Stimulated activated CD4-positive, alpha-beta T cell treated with anti-CD3 and anti-CD28 coated beads, Interleukin-4, amount 100 ng/mL, for 48 hours (primary cell): ENCODE data around the gene PIGZ.

ENCODE experiments used
- DNase-seq, 2 donors: peaks; one replicate each; pipeline ENCODE4 v3.0.0-alpha.2; 2020; ENCODE audit warnings: low read depth in 2 of 2

PIGZ gene, protein sequence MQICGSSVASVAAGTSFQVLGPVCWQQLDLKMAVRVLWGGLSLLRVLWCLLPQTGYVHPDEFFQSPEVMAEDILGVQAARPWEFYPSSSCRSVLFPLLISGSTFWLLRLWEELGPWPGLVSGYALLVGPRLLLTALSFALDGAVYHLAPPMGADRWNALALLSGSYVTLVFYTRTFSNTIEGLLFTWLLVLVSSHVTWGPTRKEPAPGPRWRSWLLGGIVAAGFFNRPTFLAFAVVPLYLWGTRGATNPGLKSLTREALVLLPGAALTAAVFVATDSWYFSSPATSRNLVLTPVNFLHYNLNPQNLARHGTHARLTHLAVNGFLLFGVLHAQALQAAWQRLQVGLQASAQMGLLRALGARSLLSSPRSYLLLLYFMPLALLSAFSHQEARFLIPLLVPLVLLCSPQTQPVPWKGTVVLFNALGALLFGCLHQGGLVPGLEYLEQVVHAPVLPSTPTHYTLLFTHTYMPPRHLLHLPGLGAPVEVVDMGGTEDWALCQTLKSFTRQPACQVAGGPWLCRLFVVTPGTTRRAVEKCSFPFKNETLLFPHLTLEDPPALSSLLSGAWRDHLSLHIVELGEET

DNA sequence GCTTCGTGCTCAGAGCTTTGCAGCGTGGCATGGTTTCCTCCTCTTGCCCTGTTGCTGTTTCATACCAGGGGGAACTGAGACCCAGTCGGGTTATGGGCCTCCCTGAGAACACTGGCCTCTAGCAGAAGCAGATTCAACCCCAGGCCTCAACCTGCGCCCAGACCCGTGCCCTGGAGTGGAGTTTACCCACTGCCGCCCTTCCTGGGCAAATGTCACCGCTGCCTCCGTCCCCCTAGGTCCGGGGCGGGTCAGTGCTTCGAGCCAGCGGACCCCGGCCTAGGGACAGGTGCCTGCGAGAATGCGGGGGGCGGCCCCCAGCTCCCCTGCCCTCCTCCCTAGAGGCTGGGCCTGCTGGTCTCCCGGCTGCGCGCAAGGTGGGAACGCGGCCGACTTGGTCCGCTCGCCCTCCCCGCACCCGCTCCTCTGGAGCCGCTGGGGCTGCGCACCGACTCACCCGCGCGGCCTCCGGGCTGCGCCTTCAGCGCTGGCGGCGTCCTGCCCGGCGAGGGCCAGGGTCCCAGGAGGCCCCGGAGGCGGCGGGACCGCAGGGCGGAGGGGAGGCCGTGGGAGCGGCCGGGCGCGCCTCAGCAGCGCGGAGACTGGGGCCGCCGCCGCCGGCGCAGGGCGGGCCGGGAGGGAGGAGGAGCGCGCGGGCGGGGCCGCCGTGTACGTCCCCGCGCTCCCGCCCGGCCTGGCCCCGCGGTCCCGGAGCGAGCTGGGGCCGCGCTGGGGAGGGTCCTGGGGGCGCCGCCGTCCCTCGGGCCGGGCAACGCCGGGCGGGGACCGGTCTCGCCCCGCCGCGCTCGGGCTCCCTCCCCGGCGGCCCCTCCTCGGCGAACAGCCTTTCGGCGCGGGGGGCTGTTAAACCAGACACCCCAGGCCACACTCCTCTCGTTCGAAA lies at the start of gene PIGZ:
Gene PIGZ (minus strand): TSS at position 601 of the 901 bp plus-strand sequence. CDS start 16,802 bp downstream, outside the sequence.
- peak in 1 of 2 donors; percentile 40 for DNase-seq

DNA sequence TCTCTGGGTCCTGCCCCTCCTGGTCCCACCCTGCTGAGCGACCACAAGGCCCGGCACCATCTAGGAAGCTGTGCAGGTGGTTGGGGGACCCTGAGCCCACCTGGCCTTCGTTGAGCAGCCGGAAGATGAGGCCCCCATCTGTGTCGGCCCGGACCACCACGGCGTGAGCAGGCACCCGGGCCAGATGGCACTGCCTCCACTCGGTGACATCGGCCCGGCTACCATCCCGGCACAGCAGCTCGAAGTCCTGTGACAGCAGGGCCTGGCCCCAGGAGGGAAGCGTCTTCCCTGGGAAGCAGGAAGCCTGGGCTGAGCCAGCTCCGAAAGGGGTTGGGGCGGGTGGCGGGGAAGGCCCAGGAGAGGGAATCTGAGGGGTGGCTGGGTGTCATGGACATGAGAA lies 48.4 kb upstream of the PIGZ start:
- DNase-seq: no peak

DNA sequence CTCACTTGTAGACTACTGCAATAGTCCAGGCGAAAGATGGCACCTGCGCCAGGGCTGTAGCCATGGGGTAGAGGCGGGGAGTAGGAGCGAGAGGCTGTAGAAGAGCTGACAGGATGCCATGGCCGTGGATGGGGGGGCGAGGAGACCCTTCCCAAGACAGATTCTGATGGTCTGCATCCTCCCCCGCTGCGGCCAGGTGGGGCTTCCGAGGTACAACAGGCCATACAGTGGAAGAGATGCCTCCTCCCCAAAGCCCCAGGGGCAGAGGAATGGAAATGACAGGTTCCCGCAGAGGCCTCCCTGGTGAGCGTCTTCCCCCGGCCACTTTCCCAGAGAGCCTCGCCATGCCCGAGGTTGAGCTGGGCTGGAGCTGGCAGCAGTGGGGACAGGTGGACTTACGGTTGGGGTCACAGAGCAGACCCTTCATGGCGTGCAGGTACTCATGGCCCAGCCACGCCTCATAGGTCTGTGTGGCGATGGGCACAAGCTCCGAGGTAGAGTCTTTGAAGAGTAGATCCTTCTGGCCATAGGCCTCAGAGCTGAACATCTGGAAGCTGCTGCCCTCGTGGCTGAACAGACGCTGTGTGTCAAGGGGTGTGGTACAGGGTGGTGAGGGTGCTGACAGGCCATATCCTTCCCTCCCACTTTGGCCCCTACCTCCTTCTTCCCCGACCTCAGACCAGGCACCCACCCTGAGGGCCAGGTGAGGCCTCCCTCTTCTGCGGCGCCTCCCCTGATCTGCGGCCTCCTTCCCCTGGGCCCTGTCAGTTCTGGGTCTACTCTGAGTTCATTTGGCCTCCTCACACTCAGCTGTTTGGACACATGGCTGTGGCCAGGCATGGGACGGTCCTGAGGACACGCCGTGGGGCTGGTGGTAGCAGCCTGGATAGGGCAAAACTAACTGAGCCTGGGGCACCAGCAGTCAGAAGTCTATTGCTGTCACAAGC lies 47.4 kb upstream of the PIGZ start:
- no peak for DNase-seq

DNA sequence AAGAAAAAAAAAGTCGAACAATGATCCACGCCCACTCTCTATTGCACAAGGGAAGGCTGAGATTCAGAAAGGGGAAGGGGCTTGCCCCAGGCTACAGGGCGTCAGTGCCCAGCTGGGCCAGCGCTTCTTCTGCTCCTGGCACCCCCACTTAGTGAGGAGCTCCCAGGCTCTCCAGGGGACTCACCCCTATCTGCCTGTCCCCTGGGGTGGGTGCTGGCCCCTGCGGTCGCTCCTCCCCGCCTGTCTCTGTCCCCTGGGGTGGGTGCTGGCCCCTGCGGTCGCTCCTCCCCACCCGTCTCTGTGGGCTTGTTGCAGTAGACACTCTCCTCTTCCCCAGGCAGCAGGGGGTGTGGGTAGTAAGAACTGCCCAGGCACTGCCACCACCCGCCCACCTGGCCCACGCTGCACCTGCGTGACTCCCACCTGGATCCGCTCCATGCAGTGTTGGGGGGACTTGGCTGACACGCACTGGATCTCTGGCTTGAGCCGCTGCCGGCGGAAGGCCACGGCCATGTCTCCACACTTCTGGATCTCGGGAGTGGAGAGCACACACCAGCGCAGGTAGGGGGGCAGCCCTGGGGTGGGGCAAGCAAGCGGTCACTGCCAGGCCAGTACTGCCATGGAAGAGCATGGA lies 46.4 kb upstream of the PIGZ start:
- DNase-seq: no peak

DNA sequence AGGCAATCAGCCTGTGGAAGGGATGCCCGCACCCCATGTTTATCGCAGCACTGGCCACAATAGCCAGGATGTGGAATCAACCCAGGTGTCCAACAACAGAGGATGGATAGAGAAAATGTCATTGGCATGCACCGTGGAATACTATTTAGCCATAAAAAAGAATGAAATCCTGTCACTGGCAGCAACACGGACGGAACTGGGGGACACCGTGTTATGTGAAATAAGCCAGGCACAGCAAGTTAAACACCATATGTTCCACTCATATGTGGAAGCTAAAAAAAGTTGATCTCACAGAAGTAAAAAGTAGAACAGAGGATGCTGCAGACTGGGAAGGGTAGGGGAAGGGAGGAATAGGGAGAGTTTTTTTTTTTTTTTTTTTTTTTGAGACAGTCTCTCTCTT lies 45.4 kb upstream of the PIGZ start:
- no peak for DNase-seq

DNA sequence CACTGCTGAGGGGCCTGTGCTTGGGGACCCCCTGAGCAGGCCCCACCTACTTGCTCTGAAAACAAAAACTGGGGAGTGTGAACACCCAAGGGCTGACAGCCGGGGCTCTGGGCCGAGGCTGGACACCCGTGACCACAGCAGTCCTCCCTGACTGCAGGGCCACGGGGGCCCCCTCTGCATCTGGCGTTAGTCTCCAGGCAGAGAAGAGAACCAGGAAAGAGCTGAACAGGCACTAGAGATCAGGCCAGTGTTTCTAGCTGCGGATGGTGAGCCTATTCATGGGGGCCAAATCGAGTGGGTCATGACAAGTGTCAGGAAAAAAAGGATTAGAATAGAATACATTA lies 43.9 kb upstream of the PIGZ start:
- DNase-seq: no peak

DNA sequence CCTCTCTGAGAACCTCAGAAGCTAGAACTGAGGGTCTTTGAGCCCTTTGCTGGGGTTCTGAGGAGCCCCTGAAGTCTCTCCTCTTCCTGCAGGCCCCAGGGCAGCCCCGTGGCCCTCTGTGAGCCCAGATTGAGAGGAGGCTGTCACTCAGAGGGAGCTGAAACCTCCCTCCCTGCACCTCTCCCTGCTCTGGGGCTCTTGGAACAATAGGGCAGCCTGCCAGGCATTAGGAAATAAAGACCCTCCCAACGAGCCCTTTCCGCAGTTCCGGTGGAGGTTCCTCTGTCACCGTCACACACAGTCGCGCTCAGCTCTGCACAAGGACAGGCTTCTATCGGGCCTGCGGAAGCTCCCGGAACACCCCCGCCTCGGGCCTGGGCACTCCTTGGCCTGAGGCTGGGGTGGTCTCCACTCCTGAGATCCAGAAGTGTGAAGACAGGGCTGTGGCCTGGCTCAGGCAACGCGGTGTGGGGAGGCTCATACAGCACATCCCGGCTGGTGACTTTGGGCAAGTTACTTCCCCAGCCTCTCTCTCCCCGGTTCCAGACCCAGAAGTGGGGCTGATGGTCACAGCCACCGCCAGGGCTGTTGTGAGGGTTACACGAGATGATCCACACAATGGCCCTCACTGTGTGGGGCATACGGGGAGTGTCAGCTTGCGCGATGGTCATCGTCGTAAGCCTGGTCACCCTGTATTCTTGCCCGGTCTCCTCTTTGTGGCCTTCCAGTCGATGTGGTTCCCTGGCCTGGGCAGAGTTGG lies 43.3 kb upstream of the PIGZ start:
- no peak for DNase-seq

DNA sequence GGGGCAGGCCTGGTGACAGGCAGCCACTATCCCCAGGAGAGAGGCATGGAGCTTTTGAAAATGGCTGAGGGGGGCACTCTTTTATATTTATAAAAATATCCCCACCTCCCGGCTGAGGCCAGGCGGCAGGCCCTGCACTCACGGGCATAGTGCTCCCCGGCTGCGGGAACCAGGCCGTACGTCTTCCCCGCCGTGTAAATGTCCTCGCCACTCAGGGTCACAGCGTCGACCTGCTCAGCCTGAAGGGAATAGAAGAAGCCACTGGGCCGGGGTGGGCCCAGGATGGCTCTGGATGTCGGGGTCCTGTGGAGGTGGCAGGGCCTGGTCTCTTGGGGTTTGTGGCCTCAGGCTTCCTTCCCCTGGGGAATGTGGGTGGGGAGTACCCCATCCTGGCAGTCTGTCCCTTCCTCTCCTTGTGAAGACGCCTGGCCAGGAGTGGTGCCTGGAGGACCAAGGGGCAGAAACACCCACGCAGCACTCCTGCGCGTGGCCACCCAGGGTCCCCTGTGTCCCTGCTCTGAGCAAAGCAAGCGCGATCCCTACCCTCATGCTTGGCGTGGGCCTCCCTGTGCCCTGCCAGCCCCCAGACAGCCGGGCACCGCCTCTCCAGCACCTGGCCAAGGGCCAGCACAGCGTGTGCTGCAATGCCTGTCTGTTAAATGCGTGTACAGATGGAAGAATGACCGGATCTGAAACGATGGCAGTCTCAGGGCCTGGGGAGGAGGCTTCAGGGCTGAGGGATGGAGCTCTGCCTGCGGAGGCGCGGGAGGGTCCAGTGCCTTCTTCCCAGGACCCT lies 42.1 kb upstream of the PIGZ start:
- no peak for DNase-seq

DNA sequence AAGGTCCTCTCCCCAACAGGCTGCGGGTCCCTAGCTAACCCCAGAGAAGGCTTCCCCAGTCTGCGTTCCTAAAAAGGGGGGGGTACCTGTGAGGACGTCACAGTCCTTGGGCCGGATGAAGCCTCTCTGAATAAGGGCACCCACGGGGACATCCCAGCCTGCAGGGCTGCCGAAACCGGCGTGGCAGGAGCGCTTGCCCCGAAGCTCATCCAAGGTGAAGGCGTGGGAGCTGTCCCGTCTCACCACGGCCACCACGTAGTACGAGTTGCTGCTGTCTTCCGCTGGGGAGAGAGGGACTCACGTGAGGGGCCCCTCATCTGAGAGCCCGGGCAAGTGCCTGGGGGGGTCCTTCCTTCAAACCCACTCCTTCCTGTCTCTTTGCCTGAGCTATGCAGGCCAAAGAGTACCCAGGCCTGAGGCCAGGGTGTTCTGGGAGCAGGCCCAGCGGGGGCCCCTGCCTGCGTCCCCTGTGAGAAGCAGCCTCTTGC lies 40.9 kb upstream of the PIGZ start:
- no peak for DNase-seq

DNA sequence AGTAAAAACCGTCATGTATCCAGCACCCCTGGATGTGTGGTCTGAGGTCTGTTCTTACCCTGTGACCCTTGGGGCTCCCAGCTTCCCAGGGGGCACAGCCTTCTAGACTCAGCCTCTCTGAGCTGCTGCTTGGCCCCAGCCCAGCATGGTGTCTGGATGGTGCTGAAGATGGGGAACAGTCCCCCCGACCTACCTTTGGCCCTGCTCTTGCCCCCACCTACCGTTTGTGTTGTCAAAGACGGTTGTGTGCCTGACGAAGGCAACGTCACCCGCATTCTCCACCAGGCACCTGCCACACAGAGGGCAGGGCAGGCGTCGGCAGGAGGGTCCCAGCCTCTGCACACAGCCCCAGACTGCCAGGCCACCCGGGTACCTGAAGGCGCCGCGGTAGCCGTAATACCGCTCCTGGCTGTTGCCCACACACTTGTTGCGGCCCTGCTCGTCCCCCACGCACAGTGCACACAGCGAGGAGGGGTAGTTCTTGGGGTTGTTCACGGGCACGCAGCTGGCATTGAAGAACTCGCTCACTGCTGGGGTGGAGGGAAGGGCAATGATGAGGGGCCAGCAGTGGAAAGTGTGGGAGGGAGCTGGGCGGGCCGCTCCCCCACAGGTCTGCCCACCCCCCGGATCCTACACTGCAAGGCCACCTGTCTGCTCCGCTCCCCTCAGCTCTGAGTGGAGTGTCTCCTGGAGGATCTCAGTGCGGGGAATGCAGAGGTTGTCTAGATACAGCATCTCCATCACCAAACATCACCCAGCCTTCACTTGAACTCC lies 40.0 kb upstream of the PIGZ start:
- DNase-seq: no peak

DNA sequence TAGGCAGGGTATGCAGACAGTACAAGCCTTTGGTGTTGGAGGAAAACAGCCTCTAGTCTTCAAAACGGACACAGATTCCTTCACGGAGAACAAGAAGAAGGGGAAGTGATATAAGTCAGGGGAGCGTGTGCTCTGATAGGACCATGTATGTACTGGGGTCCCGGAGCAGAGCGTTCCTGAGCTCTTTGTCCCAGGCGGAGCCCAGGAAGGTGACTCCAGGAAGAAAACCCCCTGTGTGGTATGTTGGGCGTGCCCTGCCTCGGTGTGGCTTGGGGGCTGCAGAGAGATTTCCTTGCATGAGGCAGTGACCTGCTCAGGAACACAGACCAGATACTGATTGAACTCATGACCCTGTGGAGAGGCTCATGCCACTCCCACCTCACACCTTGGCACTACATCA lies 39.3 kb upstream of the PIGZ start:
- DNase-seq: no peak

DNA sequence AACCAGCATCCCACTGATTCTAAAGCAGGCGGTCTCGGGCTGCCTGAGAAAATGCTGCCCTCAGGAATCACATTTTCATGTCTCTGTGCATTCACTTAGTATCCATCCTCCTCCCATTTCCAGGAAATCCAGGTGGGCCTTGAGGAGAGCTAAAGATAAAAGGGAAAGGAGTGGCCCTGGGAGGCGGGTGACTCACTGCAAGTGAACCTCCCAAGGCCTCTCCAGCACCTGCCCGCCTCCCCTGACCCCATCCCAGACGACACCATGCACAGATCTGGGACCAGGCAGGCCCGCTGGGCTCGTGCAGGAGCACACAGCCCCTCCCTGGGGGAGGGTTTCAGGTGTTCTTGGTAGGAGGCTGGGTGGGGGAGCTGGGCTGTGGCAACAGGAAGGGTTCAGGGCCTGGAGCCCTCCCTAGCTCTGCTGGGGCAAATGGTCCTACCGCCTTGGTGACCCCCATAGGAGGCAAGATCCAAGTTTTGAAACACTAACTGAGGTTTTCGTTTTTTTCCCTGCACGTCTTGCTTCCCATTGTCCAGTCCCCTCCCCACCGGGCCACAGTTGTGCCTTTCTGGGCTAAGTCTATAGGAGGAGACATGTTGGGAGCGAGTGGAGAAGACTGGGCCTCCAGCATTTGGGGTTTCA lies 38.8 kb upstream of the PIGZ start:
- DNase-seq: no peak

DNA sequence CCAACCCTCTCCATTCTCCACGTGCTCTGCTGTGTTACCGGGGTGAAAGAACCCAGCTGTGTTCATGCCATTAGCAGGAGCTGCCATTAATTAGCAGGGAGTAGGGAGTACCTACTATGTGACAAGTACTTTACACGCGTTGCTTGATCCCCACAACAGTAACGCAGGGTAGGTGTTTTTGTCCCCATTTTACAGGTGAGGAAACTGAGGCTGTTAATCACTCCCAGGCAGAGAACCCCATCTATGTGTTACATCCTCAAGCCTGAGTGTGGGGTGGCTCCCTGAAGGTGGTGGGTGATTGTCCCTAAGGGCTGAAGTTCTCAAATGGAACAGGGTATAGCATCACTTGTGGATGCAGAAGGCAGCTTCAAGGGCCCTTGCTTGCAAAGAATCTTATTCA lies 38.2 kb upstream of the PIGZ start:
- no peak for DNase-seq

DNA sequence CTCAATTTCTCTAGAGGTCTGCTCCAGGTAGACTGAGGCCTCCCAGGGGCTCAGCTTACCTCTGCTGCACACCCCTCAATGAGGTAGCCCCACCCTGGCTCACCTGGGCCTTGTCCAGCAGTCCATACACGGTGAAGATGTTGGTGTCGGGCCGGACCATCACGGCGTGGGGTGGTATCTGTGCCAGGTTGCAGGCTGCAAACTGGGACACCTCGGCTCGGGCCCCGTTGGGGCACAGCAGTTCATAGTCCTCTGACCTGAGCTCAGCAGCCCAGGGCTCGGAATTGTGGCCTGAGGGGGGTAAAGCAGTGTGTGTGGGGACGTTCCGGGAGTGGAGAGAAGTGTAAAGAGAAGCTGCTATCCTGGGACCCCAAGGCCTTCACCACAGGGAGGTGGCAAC lies 37.8 kb upstream of the PIGZ start:
- DNase-seq: no peak

DNA sequence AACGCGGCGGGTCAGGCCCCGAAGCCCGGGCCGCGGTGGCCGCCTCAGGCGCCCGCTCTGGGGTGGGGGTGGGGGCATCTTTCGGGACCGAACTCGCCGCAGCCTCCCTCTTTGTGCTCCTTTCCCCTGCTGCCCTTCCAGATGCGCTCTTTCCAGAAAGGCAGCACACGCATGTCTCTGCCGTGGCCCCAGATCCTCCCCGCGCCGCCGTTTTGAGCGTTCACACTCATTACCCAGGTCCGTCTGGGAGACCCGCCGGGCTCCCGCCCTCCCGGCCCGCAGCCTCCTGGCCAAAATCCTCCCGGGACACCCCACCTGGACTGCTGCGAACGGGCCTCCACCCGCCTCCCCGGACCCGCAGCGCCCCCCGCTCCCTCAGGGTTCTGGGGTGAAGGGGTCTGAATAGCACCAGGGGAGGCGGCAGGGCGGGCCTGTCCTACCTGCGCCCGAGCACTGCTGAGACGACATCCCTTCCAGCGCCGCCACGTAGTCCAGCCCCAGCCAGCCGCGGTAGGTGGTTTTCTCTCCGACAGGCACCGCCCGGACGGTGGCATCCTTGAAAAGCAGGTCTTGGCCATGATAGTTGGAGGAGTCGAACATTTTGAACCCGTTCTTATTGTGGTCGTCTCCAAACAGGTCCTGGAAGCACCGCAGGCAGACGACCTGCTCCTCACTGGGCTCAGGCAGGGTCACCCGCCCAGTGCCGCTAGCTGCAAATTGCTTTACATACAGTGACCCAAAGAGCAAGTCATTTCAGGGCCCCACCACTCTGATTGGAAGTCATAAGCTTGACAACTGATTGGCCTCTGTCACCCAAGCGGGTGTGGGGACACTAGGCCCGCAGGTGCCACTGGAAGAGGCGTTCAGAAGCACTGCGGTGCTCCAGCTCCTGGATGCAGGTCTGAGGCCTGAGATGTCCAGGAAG lies 35.1 kb upstream of the PIGZ start:
- DNase-seq: peak in 1 of 2 donors; percentile 22

DNA sequence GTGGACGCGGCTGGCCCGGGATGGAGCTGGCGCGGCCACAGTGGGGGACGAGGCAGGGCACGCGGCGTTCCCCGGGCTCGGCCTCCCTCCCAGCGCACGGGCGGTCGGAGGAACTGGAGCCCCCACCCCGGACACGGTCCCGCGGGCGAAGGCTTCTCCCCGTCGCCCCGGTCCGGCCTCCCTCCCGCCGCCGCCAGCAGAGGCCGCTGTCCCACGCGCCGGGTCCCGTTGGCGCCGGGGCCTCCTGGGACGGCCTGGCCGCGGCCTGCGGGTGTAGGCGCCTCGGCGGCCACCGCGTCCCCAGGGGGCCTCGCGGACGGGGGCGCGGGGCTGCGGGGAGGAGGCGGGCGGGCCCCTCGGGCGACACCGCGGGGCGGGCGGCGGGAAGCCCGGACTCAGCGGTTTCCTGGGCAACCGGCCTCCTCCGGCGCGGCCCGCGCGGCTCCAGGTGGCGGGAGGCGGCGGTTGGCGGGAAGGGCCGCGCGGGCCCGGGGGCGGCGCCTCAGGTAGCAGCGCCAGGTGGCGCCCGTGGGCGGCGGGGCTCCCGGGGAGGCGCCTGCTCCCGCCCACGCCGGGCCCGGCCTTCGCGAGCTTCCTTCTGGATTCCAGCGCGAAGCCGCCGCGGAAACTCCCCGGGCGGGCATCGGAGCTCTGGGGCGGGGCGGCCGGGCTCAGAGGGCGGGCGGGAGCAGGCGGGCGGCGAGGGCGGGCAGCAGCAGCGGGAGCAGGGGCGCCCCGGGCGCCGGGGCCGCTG lies 34.2 kb upstream of the PIGZ start:
- DNase-seq: peak; percentile 68 to 78
